HG02943 (cell line): ENCODE data around the gene CENPN.
A peak's percentile ranks its signal among the peaks of the same experiment; 100 is the strongest.

ENCODE experiments used
- ATAC-seq: cut with Tn5 transposase; IDR thresholded peaks from one replicate; pipeline ENCODE4 v1.9.1; 2021; ENCODE audit warnings: mild to moderate bottlenecking, low read depth, moderate library complexity; ENCODE audit not compliant: unreplicated experiment

CENPN gene

GRCh38 chr16:81006813-81007695, at the start of gene CENPN, which contains the start of gene CMC2:
CENPN (plus strand) TSS chr16:81007214; CDS start chr16:81011940, 4,726 bp downstream.
CMC2 (minus strand) TSS chr16:81006885; CDS start chr16:80997394, 9,491 bp downstream.
- ATAC-seq: peak; percentile 90

GRCh38 chr16:80958284-80958683, 48.7 kb upstream of the CENPN start:
- ATAC-seq: no peak

- ATAC-seq: no peak
Measured at GRCh38 chr16:80962879-80963278, 44.1 kb upstream of the CENPN start.

- no peak for ATAC-seq
Measured at GRCh38 chr16:80964351-80964750, 42.7 kb upstream of the CENPN start.

GRCh38 chr16:80966617-80967016, 40.4 kb upstream of the CENPN start:
- no peak for ATAC-seq

GRCh38 chr16:80968386-80969113, 38.5 kb upstream of the CENPN start:
- ATAC-seq: no peak

- ATAC-seq: no peak
Measured at GRCh38 chr16:80969114-80969484, 37.9 kb upstream of the CENPN start.

GRCh38 chr16:80971819-80972218, 35.2 kb upstream of the CENPN start:
- ATAC-seq: no peak

- ATAC-seq: no peak
Measured at GRCh38 chr16:80972611-80973010, 34.4 kb upstream of the CENPN start.

- no peak for ATAC-seq
Measured at GRCh38 chr16:80973991-80974390, 33.0 kb upstream of the CENPN start.

- ATAC-seq: no peak
Measured at GRCh38 chr16:80974649-80975376, 32.2 kb upstream of the CENPN start.

GRCh38 chr16:80976946-80977345, 30.1 kb upstream of the CENPN start:
- no peak for ATAC-seq

GRCh38 chr16:80981103-80981502, 25.9 kb upstream of the CENPN start:
- ATAC-seq: no peak

- ATAC-seq: no peak
Measured at GRCh38 chr16:80982646-80983045, 24.4 kb upstream of the CENPN start.

- no peak for ATAC-seq
Measured at GRCh38 chr16:80984124-80984892, 22.7 kb upstream of the CENPN start.

GRCh38 chr16:80985611-80986010, 21.4 kb upstream of the CENPN start:
- no peak for ATAC-seq

- no peak for ATAC-seq
Measured at GRCh38 chr16:80986557-80986956, 20.5 kb upstream of the CENPN start.

GRCh38 chr16:80988756-80989155, 18.3 kb upstream of the CENPN start:
- ATAC-seq: no peak

GRCh38 chr16:80989801-80990200, 17.2 kb upstream of the CENPN start:
- ATAC-seq: no peak

GRCh38 chr16:80990577-80990976, 16.4 kb upstream of the CENPN start:
- no peak for ATAC-seq
